ENCODE data around the gene OR2A7.
"Not testable (repeated sequence)": the region's sequence is repeated elsewhere in the genome, so short reads cannot be mapped to it uniquely, and the experiment has no call there.

GRCh38 chr7:144280010-144280409, 15.4 kb upstream of the OR2A7 start:
- TF ChIP-seq CTCF (IDR thresholded peaks at IDR 0.05; ENCODE audit: poor library complexity); EZH2 (IDR thresholded peaks at IDR 0.05; ENCODE audit: borderline replicate concordance): not testable (repeated sequence)
